ENCODE measurements around the gene OR10H1. TPM values are rescaled to one million over a fixed set of nuclear protein-coding genes. Genes with fewer than 3 reads are reported as not detected.
"Not testable (repeated sequence)": the region's sequence is repeated elsewhere in the genome, so short reads cannot be mapped to it uniquely, and the experiment has no call there.

OR10H1 gene
- polyA plus RNA-seq, 2 of the 4 experiments (the other 2 are of a cell fraction): not detected

GRCh38 chr19:15831626-15832025 is 16.2 kb upstream of the OR10H1 start:
- ATAC-seq (no peak), DNase-seq (ENCODE audit: low read depth in 1 of 2, low spot score in 1 of 2) (no peak), FAIRE-seq (no peak)
- Histone ChIP-seq H3K9me3 (no peaks in the 10 kb centered on the region), H3K27ac (no peak overlapping the region), H3K4me2 (no peak overlapping the region), H3K4me3 (no peak overlapping the region), H3K4me1 (no peaks in the 10 kb centered on the region)
- WGBS (ENCODE audit: missing lambda C conversion rate): 44% methylated on average over 5 of the region's 5 CpGs
- TF ChIP-seq TFCP2L1 (CRISPR knock-in tag; IDR thresholded peaks at IDR 0.05) (no peak), EHMT2 (IDR thresholded peaks at IDR 0.05; ENCODE audit: low read depth) (no peak), HDAC2 (IDR thresholded peaks at IDR 0.05) (no peak)
- ChIA-PET CTCF (no interaction called here), POLR2A (interaction anchor here (0.6 kb wide), 1 partner anchor 263 kb away, joined by 4 read pairs; no protein-coding TSS in a partner anchor)

GRCh38 chr19:15829786-15830185 is 14.3 kb upstream of the OR10H1 start:
- POLR2A ChIA-PET: no interaction called here
- no peaks in the 10 kb centered on the region for H3K9me3 ChIP-seq
- 59% methylated on average over 8 of the region's 8 CpGs for WGBS (ENCODE audit: missing lambda C conversion rate)
- H3K27ac ChIP-seq: no peak overlapping the region
- H3K4me3 ChIP-seq: no peak overlapping the region
- DNase-seq (ENCODE audit: low read depth in 1 of 2, low spot score in 1 of 2): no peak
- ATAC-seq: no peak
- H3K4me2 ChIP-seq: no peak overlapping the region
- no peak for FAIRE-seq
- H3K4me1 ChIP-seq: no peaks in the 10 kb centered on the region
- no peak for TF ChIP-seq NR3C1 (IDR thresholded peaks at IDR 0.05)
- TF ChIP-seq CHD4 (IDR thresholded peaks at IDR 0.05; ENCODE audit: borderline replicate concordance): no peak
- no peak for TF ChIP-seq ELK1 (IDR thresholded peaks at IDR 0.05; ENCODE audit: low read depth, low read length)
- TF ChIP-seq HOXB13 (CRISPR knock-in tag; IDR thresholded peaks at IDR 0.05; ENCODE audit: low read depth): no peak
- no peak for TF ChIP-seq FOXS1 (CRISPR knock-in tag; IDR thresholded peaks at IDR 0.05)
- no peak for TF ChIP-seq EHF (CRISPR knock-in tag; IDR thresholded peaks at IDR 0.05)
- CTCF ChIA-PET: interaction anchor here (0.6 kb wide), 1 partner anchor 211 kb away, joined by 3 read pairs; no protein-coding TSS in a partner anchor

GRCh38 chr19:15829306-15829698 is 13.8 kb upstream of the OR10H1 start:
- Histone ChIP-seq H3K9me3 (no peaks in the 10 kb centered on the region), H3K4me2 (no peak overlapping the region), H3K27ac (no peak overlapping the region), H3K4me1 (no peaks in the 10 kb centered on the region), H3K4me3 (no peak overlapping the region)
- no peak for FAIRE-seq
- ATAC-seq: no peak
- ChIA-PET POLR2A (no interaction called here), CTCF (no interaction called here)
- DNase-seq (ENCODE audit: low read depth in 1 of 2, low spot score in 1 of 2): no peak
- TF ChIP-seq FOXS1 (CRISPR knock-in tag; IDR thresholded peaks at IDR 0.05): no peak
- no peak for TF ChIP-seq EHF (CRISPR knock-in tag; IDR thresholded peaks at IDR 0.05)
- TF ChIP-seq ATOH8 (CRISPR knock-in tag; IDR thresholded peaks at IDR 0.05; ENCODE audit: low read depth): no peak
- TF ChIP-seq NPAS2 (CRISPR knock-in tag; IDR thresholded peaks at IDR 0.05; ENCODE audit: borderline replicate concordance): no peak
- no peak for TF ChIP-seq RARB (CRISPR knock-in tag; IDR thresholded peaks at IDR 0.05)
- no peak for TF ChIP-seq KDM1A (IDR thresholded peaks at IDR 0.05; ENCODE audit: low read depth)
- no peak for TF ChIP-seq SMC3 (IDR thresholded peaks at IDR 0.05)
- TF ChIP-seq NR3C1 (IDR thresholded peaks at IDR 0.05): no peak
- no peak for TF ChIP-seq ZC3H11A (IDR thresholded peaks at IDR 0.05)
- no peak for TF ChIP-seq ZSCAN20 (CRISPR knock-in tag; IDR thresholded peaks at IDR 0.05)
- TF ChIP-seq MAZ (IDR thresholded peaks at IDR 0.05; ENCODE audit: borderline replicate concordance, low read depth, low read length): no peak
- no peak for TF ChIP-seq TFCP2L1 (CRISPR knock-in tag; IDR thresholded peaks at IDR 0.05)
- TF ChIP-seq RCOR1 (IDR thresholded peaks at IDR 0.05; ENCODE audit: low read depth, low read length): no peak
- no peak for TF ChIP-seq CBX8 (IDR thresholded peaks at IDR 0.05)
- TF ChIP-seq ELK1 (IDR thresholded peaks at IDR 0.05; ENCODE audit: low read depth, low read length): no peak
- TF ChIP-seq KDM5A (IDR thresholded peaks at IDR 0.05): no peak
- no peak for TF ChIP-seq ESRRA (IDR thresholded peaks at IDR 0.05; ENCODE audit: borderline replicate concordance, low read length)
- no peak for TF ChIP-seq CHD4 (IDR thresholded peaks at IDR 0.05; ENCODE audit: borderline replicate concordance)
- TF ChIP-seq HEYL (CRISPR knock-in tag; IDR thresholded peaks at IDR 0.05): no peak
- TF ChIP-seq EHMT2 (IDR thresholded peaks at IDR 0.05; ENCODE audit: low read depth): no peak
- 56% methylated on average over 10 of the region's 10 CpGs for WGBS (ENCODE audit: missing lambda C conversion rate)

- H3K4me2 ChIP-seq; FAIRE-seq; DNase-seq (ENCODE audit: low read depth in 1 of 2, low spot score in 1 of 2); POLR2A ChIA-PET; H3K9me3 ChIP-seq; CTCF ChIA-PET; H3K4me3 ChIP-seq; H3K27ac ChIP-seq; H3K4me1 ChIP-seq; ATAC-seq: not testable (repeated sequence)
- 43% methylated on average over 13 of the region's 13 CpGs for WGBS (ENCODE audit: missing lambda C conversion rate)
Observed at GRCh38 chr19:15828611-15829305, 13.3 kb upstream of the OR10H1 start.
